Liver (tissue), 9 donors: ENCODE results near the gene GRIK1. TPM values are rescaled to one million over a fixed set of nuclear protein-coding genes. Genes with fewer than 3 reads are reported as not detected.

Source experiments
- DNase-seq: peaks from one replicate; pipeline ENCODE4 v3.0.0-alpha.2; 2017; ENCODE audit warnings: low spot score
- H3K27ac ChIP-seq, 2 donors: one replicate each; pipeline ENCODE4 v1.7.0; 2013; ENCODE audit warnings: inconsistent platforms in 2 of 2, low read length in 2 of 2, control low read depth in 1 of 2, low read depth in 1 of 2, mild to moderate bottlenecking in 1 of 2
- H3K27me3 ChIP-seq, 4 donors: one replicate each; pipeline versions ENCODE4 v1.6.1 to v1.7.0; 2013; ENCODE audit warnings: low read length in 3 of 4, inconsistent platforms in 1 of 4, mild to moderate bottlenecking in 1 of 4, moderate library complexity in 1 of 4; ENCODE audit not compliant: control insufficient read depth in 4 of 4, insufficient read depth in 4 of 4
- H3K36me3 ChIP-seq, 4 donors: one replicate each; pipeline versions ENCODE4 v1.6.1 to v1.7.0; 2013; ENCODE audit warnings: low read length in 3 of 4, mild to moderate bottlenecking in 3 of 4, low read depth in 1 of 4, moderate library complexity in 1 of 4; ENCODE audit not compliant: control insufficient read depth in 4 of 4, insufficient read depth in 3 of 4
- H3K4me1 ChIP-seq, 4 donors: one replicate each; pipeline versions ENCODE4 v1.6.1 to v1.7.0; 2013; ENCODE audit warnings: low read length in 3 of 4, mild to moderate bottlenecking in 3 of 4, moderate library complexity in 1 of 4; ENCODE audit not compliant: control insufficient read depth in 4 of 4, insufficient read depth in 4 of 4
- H3K4me3 ChIP-seq, 3 donors: one replicate each; pipeline versions ENCODE4 v1.6.1 to v1.7.0; 2013; ENCODE audit warnings: low read length in 3 of 3, control low read depth in 1 of 3, low read depth in 1 of 3, mild to moderate bottlenecking in 1 of 3
- H3K9ac ChIP-seq, 2 donors: one replicate each; pipeline ENCODE4 v1.7.0; 2013; ENCODE audit warnings: low read length in 2 of 2, mild to moderate bottlenecking in 2 of 2, moderate library complexity in 2 of 2, control low read depth in 1 of 2, low read depth in 1 of 2
- H3K9me3 ChIP-seq, 4 donors: one replicate each; pipeline versions ENCODE4 v1.6.1 to v1.7.0; 2013; ENCODE audit warnings: low read length in 3 of 4; ENCODE audit not compliant: control insufficient read depth in 4 of 4
- ATF3 ChIP-seq: IDR thresholded peaks from 2 replicates; pipeline ENCODE4 v1.6.1; 2016; ENCODE audit warnings: antibody characterized with exemption
- CTCF ChIP-seq: fragments of 150-350 bp; IDR thresholded peaks from 2 replicates; pipeline ENCODE4 v1.5.1; 2017; ENCODE audit warnings: improper control_type of control experiment, low read depth, low read length; ENCODE audit not compliant: missing input control
- EGR1 ChIP-seq, 2 donors: IDR thresholded peaks; 2 replicates each; pipeline ENCODE4 v1.6.1; 2016 to 2018; ENCODE audit warnings: antibody characterized with exemption in 2 of 2, low read depth in 2 of 2
- FOXA1 ChIP-seq: IDR thresholded peaks from 2 replicates; pipeline ENCODE4 v1.6.1; 2016; ENCODE audit warnings: antibody characterized with exemption
- FOXA2 ChIP-seq: IDR thresholded peaks from 2 replicates; pipeline ENCODE4 v1.6.1; 2016; ENCODE audit warnings: antibody characterized with exemption
- GABPA ChIP-seq, 2 donors: IDR thresholded peaks in 1 of 2; conservative IDR thresholded peaks in 1 of 2; 2 replicates each; pipeline ENCODE4 v1.6.1; 2016; ENCODE audit warnings: antibody characterized with exemption in 2 of 2, mild to moderate bottlenecking in 1 of 2, moderate library complexity in 1 of 2
- HNF4A ChIP-seq, 2 donors: conservative IDR thresholded peaks; 2 replicates each; pipeline ENCODE4 v1.6.1; 2016; ENCODE audit warnings: antibody characterized with exemption in 2 of 2, mild to moderate bottlenecking in 2 of 2
- HNF4G ChIP-seq: IDR thresholded peaks from 2 replicates; pipeline ENCODE4 v1.6.1; 2016; ENCODE audit warnings: antibody characterized with exemption
- JUND ChIP-seq, 2 donors: IDR thresholded peaks; 2 replicates each; pipeline ENCODE4 v1.6.1; 2016; ENCODE audit warnings: antibody characterized with exemption in 2 of 2
- MAX ChIP-seq: IDR thresholded peaks from 2 replicates; pipeline ENCODE4 v1.6.1; 2016; ENCODE audit warnings: antibody characterized with exemption
- NR2F2 ChIP-seq: IDR thresholded peaks from 2 replicates; pipeline ENCODE4 v1.6.1; 2016; ENCODE audit warnings: antibody characterized with exemption
- RAD21 ChIP-seq, 2 donors: IDR thresholded peaks; 2 replicates each; pipeline ENCODE4 v1.6.1; 2016; ENCODE audit warnings: antibody characterized with exemption in 2 of 2, mild to moderate bottlenecking in 2 of 2
- REST ChIP-seq: IDR thresholded peaks from 2 replicates; pipeline ENCODE4 v1.6.1; 2016; ENCODE audit warnings: antibody characterized with exemption, mild to moderate bottlenecking
- RXRA ChIP-seq, 2 donors: IDR thresholded peaks; 2 replicates each; pipeline ENCODE4 v1.6.1; 2017 to 2018; ENCODE audit warnings: antibody characterized with exemption in 2 of 2, mild to moderate bottlenecking in 1 of 2
- SP1 ChIP-seq: IDR thresholded peaks from 2 replicates; pipeline ENCODE4 v1.6.1; 2018; ENCODE audit warnings: antibody characterized with exemption, mild to moderate bottlenecking
- TAF1 ChIP-seq: conservative IDR thresholded peaks from 2 replicates; pipeline ENCODE4 v1.6.1; 2016; ENCODE audit warnings: antibody characterized with exemption, mild to moderate bottlenecking
- YY1 ChIP-seq: IDR thresholded peaks from 2 replicates; pipeline ENCODE4 v1.6.1; 2016; ENCODE audit warnings: antibody characterized with exemption, mild to moderate bottlenecking
- ZBTB33 ChIP-seq: IDR thresholded peaks from 2 replicates; pipeline ENCODE4 v1.6.1; 2016; ENCODE audit warnings: antibody characterized with exemption
- polyA plus RNA-seq, 2 donors: library from polyadenylated mRNA; stranded (reverse) in 1 of 2; unstranded in 1 of 2; fragments of 200-250 nt in 1 of 2; fragments of >200 nt in 1 of 2; fragmentation: Nextera tagmentation in 1 of 2; extraction: Ambion mirVana in 1 of 2; gene quantifications; one replicate each; pipeline versions ENCODE4 v1.2.1 to v1.2.3, GENCODE V29; 2013 to 2015
- total RNA-seq, 2 donors: library from RNA; depleted of rRNA; stranded (reverse); fragments of >200 nt; gene quantifications; one replicate each; pipeline ENCODE4 v1.2.3, GENCODE V29; 2014
- donor health status: healthy.
- donor health status: healthy.
- donor health status: healthy.
- donor health status: healthy.
- donor health status: healthy.

GRIK1 gene
- total and polyA plus RNA-seq, 4 donors = 0.02 to 0.14 (median 0.05) TPM; not detected in 1

- H3K27ac ChIP-seq = no peak overlapping the region
- H3K4me3 ChIP-seq = no peak overlapping the region
- H3K27me3 ChIP-seq = no peaks in the 10 kb centered on the region
- H3K36me3 ChIP-seq = no peaks in the 10 kb centered on the region
- no peaks in the 10 kb centered on the region for H3K4me1 ChIP-seq
- H3K9me3 ChIP-seq = no peaks in the 10 kb centered on the region
- no peak for DNase-seq
- H3K9ac ChIP-seq = no peak overlapping the region
- TF ChIP-seq ZBTB33 = no peak
- no peak for TF ChIP-seq FOXA1
- TF ChIP-seq MAX = no peak
- no peak for TF ChIP-seq SP1
- no peak for TF ChIP-seq TAF1
- TF ChIP-seq YY1 = no peak
- TF ChIP-seq CTCF = no peak
- TF ChIP-seq REST = no peak
- TF ChIP-seq FOXA2 = no peak
- TF ChIP-seq EGR1 (IDR thresholded peaks at IDR 0.05; ENCODE audit: low read depth in 2 of 2) = no peak
- TF ChIP-seq NR2F2 = no peak
- no peak for TF ChIP-seq RAD21 (IDR thresholded peaks at IDR 0.05)
- TF ChIP-seq HNF4A (conservative IDR thresholded peaks at IDR 0.05) = no peak
- TF ChIP-seq HNF4G = no peak
- no peak for TF ChIP-seq RXRA (IDR thresholded peaks at IDR 0.05)
- no peak for TF ChIP-seq JUND (IDR thresholded peaks at IDR 0.05)
- TF ChIP-seq ATF3 = no peak
- no peak for TF ChIP-seq GABPA (IDR thresholded peaks at IDR 0.05 in 1 of 2, conservative IDR thresholded peaks at IDR 0.05 in 1 of 2)
Observed at GRCh38 chr21:29538115-29538514, 401.7 kb downstream of the GRIK1 start.
